Suprapubic skin (tissue), 4 donors: ENCODE measurements around the gene BEST1.

Experiments
- EP300 ChIP-seq: sonication (generic); formaldehyde crosslinking; IDR thresholded peaks from one replicate; pipeline ENCODE4 v1.6.1; 2017; ENCODE audit warnings: antibody characterized with exemption
- POLR2A ChIP-seq, 2 donors: fragments of 450-650 bp; IDR thresholded peaks; one replicate each; pipeline ENCODE4 v1.6.1; 2017; ENCODE audit warnings: antibody characterized with exemption in 2 of 2, mild to moderate bottlenecking in 2 of 2, moderate library complexity in 2 of 2
- POLR2AphosphoS5 ChIP-seq, 3 donors: sonication (generic); formaldehyde crosslinking; IDR thresholded peaks; one replicate each; pipeline ENCODE4 v1.6.1; 2017; ENCODE audit warnings: antibody characterized with exemption in 3 of 3
- TF ChIP-seq, protein P1 (sequence below), 2 donors: fragments of 200-600 bp in 1 of 2; fragments of 450-650 bp in 1 of 2; sonication (generic) in 1 of 2; IDR thresholded peaks; one replicate each; pipeline ENCODE4 v1.5.1; 2016 to 2019; ENCODE audit warnings: antibody characterized with exemption in 2 of 2, mild to moderate bottlenecking in 1 of 2, moderate library complexity in 1 of 2

DNA sequence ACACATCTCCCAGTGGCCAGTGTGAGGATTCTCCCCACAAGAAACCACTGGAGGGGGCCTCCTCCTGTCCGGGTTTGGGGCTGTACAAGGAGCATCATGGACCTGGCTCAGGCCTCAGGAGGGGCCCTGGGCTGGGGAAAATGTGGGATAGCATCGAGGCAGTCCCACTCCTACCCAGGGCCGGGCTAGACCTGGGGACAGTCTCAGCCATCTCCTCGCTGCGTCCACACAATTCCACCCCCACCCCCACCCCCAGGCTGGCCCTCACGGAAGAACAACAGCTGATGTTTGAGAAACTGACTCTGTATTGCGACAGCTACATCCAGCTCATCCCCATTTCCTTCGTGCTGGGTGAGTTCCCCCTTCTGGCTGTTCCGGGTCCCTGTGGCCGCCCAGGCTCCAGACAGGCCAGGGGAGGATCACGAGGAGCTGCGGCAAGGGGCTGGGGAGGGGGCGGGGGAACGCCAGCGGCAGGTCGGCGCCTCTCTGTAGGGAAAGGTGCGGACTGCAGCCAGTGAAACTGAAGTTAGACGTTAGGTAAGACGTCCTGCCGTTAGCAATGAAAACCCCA lies 4.8 kb downstream of the BEST1 start:
- TF ChIP-seq, protein P1, sequence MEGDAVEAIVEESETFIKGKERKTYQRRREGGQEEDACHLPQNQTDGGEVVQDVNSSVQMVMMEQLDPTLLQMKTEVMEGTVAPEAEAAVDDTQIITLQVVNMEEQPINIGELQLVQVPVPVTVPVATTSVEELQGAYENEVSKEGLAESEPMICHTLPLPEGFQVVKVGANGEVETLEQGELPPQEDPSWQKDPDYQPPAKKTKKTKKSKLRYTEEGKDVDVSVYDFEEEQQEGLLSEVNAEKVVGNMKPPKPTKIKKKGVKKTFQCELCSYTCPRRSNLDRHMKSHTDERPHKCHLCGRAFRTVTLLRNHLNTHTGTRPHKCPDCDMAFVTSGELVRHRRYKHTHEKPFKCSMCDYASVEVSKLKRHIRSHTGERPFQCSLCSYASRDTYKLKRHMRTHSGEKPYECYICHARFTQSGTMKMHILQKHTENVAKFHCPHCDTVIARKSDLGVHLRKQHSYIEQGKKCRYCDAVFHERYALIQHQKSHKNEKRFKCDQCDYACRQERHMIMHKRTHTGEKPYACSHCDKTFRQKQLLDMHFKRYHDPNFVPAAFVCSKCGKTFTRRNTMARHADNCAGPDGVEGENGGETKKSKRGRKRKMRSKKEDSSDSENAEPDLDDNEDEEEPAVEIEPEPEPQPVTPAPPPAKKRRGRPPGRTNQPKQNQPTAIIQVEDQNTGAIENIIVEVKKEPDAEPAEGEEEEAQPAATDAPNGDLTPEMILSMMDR (IDR thresholded peaks at IDR 0.05): peak in 1 of 2 donors; percentile 19
- peak in 1 of 2 donors; percentile 33 for TF ChIP-seq POLR2A (IDR thresholded peaks at IDR 0.05)
- peak in 1 of 3 donors; percentile 19 for TF ChIP-seq POLR2AphosphoS5 (IDR thresholded peaks at IDR 0.05)
- TF ChIP-seq EP300: no peak
